Progenitor cell of endocrine pancreas (in vitro differentiated cells): Measurements from ENCODE around the gene IL31. TPM values are rescaled to one million over a fixed set of nuclear protein-coding genes. Genes with fewer than 3 reads are reported as not detected.

ENCODE experiments used
- DNase-seq: peaks from one replicate; pipeline ENCODE4 v3.0.0; 2021; ENCODE audit warnings: low spot score; ENCODE audit not compliant: unreplicated experiment
- H3K27ac Mint-ChIP-seq: 2 replicates; pipeline ENCODE4 v1.8.0; 2021; ENCODE audit warnings: mild to moderate bottlenecking, moderate library complexity, mixed read lengths
- H3K27me3 Mint-ChIP-seq: 2 replicates; pipeline ENCODE4 v1.8.0; 2021; ENCODE audit warnings: mixed read lengths
- H3K36me3 Mint-ChIP-seq: 2 replicates; pipeline ENCODE4 v1.8.0; 2022; ENCODE audit warnings: mixed read lengths; ENCODE audit not compliant: insufficient read depth
- H3K4me1 Mint-ChIP-seq: 2 replicates; pipeline ENCODE4 v1.8.0; 2021; ENCODE audit warnings: low read depth, mixed read lengths
- H3K4me3 Mint-ChIP-seq: 2 replicates; pipeline ENCODE4 v1.8.0; 2021; ENCODE audit warnings: low read depth, mild to moderate bottlenecking, moderate library complexity, mixed read lengths
- H3K9me3 Mint-ChIP-seq: 2 replicates; pipeline ENCODE4 v1.8.0; 2021; ENCODE audit warnings: low read depth, mixed read lengths
- total RNA-seq: library from RNA; stranded (reverse); gene quantifications from 2 replicates; pipeline ENCODE4 v1.2.1, GENCODE V29; 2021
- TF ChIP-seq, protein P1 (sequence below): fragments of 200-600 bp; sonication (generic); IDR thresholded peaks from one replicate; pipeline ENCODE4 v1.5.0; 2021; ENCODE audit warnings: antibody characterized with exemption, mild to moderate bottlenecking; ENCODE audit not compliant: unreplicated experiment

Gene IL31
- total RNA-seq, 1 donor from 2014 or later = not detected

GRCh38 chr12:122135437-122136031 lies 38.5 kb downstream of the IL31 start:
- Mint-ChIP-seq H3K27ac (no peak overlapping the region), H3K36me3 (peaks cover 10% of the 10 kb centered on the region), H3K4me3 (no peak overlapping the region), H3K9me3 (no peaks in the 10 kb centered on the region), H3K27me3 (no peaks in the 10 kb centered on the region), H3K4me1 (no peaks in the 10 kb centered on the region)
- TF ChIP-seq, protein P1, sequence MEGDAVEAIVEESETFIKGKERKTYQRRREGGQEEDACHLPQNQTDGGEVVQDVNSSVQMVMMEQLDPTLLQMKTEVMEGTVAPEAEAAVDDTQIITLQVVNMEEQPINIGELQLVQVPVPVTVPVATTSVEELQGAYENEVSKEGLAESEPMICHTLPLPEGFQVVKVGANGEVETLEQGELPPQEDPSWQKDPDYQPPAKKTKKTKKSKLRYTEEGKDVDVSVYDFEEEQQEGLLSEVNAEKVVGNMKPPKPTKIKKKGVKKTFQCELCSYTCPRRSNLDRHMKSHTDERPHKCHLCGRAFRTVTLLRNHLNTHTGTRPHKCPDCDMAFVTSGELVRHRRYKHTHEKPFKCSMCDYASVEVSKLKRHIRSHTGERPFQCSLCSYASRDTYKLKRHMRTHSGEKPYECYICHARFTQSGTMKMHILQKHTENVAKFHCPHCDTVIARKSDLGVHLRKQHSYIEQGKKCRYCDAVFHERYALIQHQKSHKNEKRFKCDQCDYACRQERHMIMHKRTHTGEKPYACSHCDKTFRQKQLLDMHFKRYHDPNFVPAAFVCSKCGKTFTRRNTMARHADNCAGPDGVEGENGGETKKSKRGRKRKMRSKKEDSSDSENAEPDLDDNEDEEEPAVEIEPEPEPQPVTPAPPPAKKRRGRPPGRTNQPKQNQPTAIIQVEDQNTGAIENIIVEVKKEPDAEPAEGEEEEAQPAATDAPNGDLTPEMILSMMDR = no peak
- DNase-seq = no peak

- Mint-ChIP-seq H3K4me1 (no peaks in the 10 kb centered on the region), H3K9me3 (no peaks in the 10 kb centered on the region), H3K27ac (no peak overlapping the region), H3K27me3 (no peaks in the 10 kb centered on the region), H3K4me3 (no peak overlapping the region), H3K36me3 (peaks cover 6% of the 10 kb centered on the region)
- TF ChIP-seq, protein P1 = no peak
- DNase-seq = no peak
Measured at GRCh38 chr12:122133192-122133950, 40.6 kb downstream of the IL31 start.

DNA sequence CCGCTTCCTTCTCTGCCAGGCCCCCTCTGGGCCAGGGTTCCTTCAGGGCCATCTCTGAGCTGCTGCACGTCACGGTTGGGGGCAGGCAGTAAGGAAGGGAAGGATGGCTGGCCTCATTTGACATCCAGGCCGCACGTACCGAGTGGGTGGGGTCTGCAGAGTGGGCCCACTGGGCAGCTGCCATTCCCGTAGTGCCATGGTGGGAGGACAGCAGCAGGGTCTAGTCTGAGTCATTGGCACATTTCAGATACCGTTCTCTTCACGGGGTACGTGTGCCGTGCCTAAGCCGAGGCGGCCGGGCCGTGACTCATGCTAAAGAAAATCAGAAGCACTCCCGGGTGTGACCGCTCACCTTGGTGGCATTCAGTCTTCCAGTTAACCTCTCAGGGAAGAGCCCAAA lies 43.9 kb downstream of the IL31 start:
- H3K36me3 Mint-ChIP-seq = peaks cover 8% of the 10 kb centered on the region

GRCh38 chr12:122129131-122129530 lies 44.9 kb downstream of the IL31 start:
- H3K27me3 Mint-ChIP-seq = no peaks in the 10 kb centered on the region
- TF ChIP-seq, protein P1 = no peak
- no peak for DNase-seq

More for the DNA sequence above, 43.9 kb downstream of the IL31 start:
- H3K4me1 Mint-ChIP-seq = no peaks in the 10 kb centered on the region
- H3K27ac Mint-ChIP-seq = no peak overlapping the region
- DNase-seq = no peak
- H3K9me3 Mint-ChIP-seq = no peaks in the 10 kb centered on the region
- no peaks in the 10 kb centered on the region for H3K27me3 Mint-ChIP-seq
- TF ChIP-seq, protein P1 = no peak
- no peak overlapping the region for H3K4me3 Mint-ChIP-seq

GRCh38 chr12:122128481-122128880 lies 45.5 kb downstream of the IL31 start:
- no peaks in the 10 kb centered on the region for H3K9me3 Mint-ChIP-seq
- DNase-seq = no peak
- no peaks in the 10 kb centered on the region for H3K4me1 Mint-ChIP-seq
- H3K4me3 Mint-ChIP-seq = no peak overlapping the region
- H3K36me3 Mint-ChIP-seq = peaks cover 4% of the 10 kb centered on the region
- H3K27ac Mint-ChIP-seq = no peak overlapping the region
- TF ChIP-seq, protein P1 = no peak
- H3K27me3 Mint-ChIP-seq = no peaks in the 10 kb centered on the region

More at GRCh38 chr12:122129131-122129530, 44.9 kb downstream of the IL31 start:
- Mint-ChIP-seq H3K9me3 (no peaks in the 10 kb centered on the region), H3K27ac (no peak overlapping the region), H3K4me1 (no peaks in the 10 kb centered on the region), H3K36me3 (peaks cover 6% of the 10 kb centered on the region), H3K4me3 (no peak overlapping the region)
